Measurements from ENCODE around the gene FIGNL2. TPM values are rescaled to one million over a fixed set of nuclear protein-coding genes. Genes with fewer than 3 reads are reported as not detected.

Gene FIGNL2
- total RNA-seq, 3 donors from 2014 or later = 0.16 to 1.3 (median 0.29) TPM

GRCh38 chr12:51838762-51839161, 9.8 kb downstream of the FIGNL2 start:
- intact Hi-C loops (cut with DNase I; ENCODE audit: low total_unique reads) = no loop called here
- no peaks in the 10 kb centered on the region for H3K27me3 ChIP-seq
- no peaks in the 10 kb centered on the region for H3K4me1 ChIP-seq
- H3K4me3 ChIP-seq = no peak overlapping the region
- H3K36me3 ChIP-seq = no peaks in the 10 kb centered on the region
- H3K27ac ChIP-seq = no peak overlapping the region
- DNase-seq (ENCODE audit: low spot score in 2 of 2) = no peak
- H3K9me3 ChIP-seq = no peaks in the 10 kb centered on the region
- TF ChIP-seq POLR2AphosphoS5 (IDR thresholded peaks at IDR 0.05) (no peak), CTCF (IDR thresholded peaks at IDR 0.05) (no peak), POLR2A (IDR thresholded peaks at IDR 0.05) (no peak)

GRCh38 chr12:51838036-51838435, 10.5 kb downstream of the FIGNL2 start:
- Histone ChIP-seq H3K9me3 (no peaks in the 10 kb centered on the region), H3K27ac (no peak overlapping the region), H3K36me3 (no peaks in the 10 kb centered on the region), H3K4me1 (no peaks in the 10 kb centered on the region), H3K27me3 (no peaks in the 10 kb centered on the region), H3K4me3 (no peak overlapping the region)
- no peak for DNase-seq (ENCODE audit: low spot score in 2 of 2)
- intact Hi-C loops (cut with DNase I; ENCODE audit: low total_unique reads) = no loop called here
- TF ChIP-seq POLR2A (IDR thresholded peaks at IDR 0.05) = no peak
- TF ChIP-seq POLR2AphosphoS5 (IDR thresholded peaks at IDR 0.05) = no peak
- no peak for TF ChIP-seq CTCF (IDR thresholded peaks at IDR 0.05)

- Histone ChIP-seq H3K36me3 (no peaks in the 10 kb centered on the region), H3K27me3 (no peaks in the 10 kb centered on the region), H3K4me3 (no peak overlapping the region), H3K4me1 (no peaks in the 10 kb centered on the region), H3K27ac (no peak overlapping the region), H3K9me3 (no peaks in the 10 kb centered on the region)
- intact Hi-C loops (cut with DNase I; ENCODE audit: low total_unique reads) = no loop called here
- DNase-seq (ENCODE audit: low spot score in 2 of 2) = no peak
- TF ChIP-seq POLR2AphosphoS5 (IDR thresholded peaks at IDR 0.05) (no peak), CTCF (IDR thresholded peaks at IDR 0.05) (no peak), POLR2A (IDR thresholded peaks at IDR 0.05) (no peak)
These were observed 11.2 kb downstream of the FIGNL2 start for GRCh38 chr12:51837286-51837685.

GRCh38 chr12:51836827-51837173, 11.7 kb downstream of the FIGNL2 start:
- intact Hi-C loops (cut with DNase I; ENCODE audit: low total_unique reads) = no loop called here
- no peaks in the 10 kb centered on the region for H3K9me3 ChIP-seq
- H3K27me3 ChIP-seq = no peaks in the 10 kb centered on the region
- H3K4me1 ChIP-seq = no peaks in the 10 kb centered on the region
- no peak overlapping the region for H3K4me3 ChIP-seq
- no peak for TF ChIP-seq CTCF (IDR thresholded peaks at IDR 0.05)
- no peak for TF ChIP-seq POLR2AphosphoS5 (IDR thresholded peaks at IDR 0.05)
- no peak for TF ChIP-seq POLR2A (IDR thresholded peaks at IDR 0.05)
- no peak for DNase-seq (ENCODE audit: low spot score in 2 of 2)
- H3K36me3 ChIP-seq = no peaks in the 10 kb centered on the region
- H3K27ac ChIP-seq = no peak overlapping the region

- Histone ChIP-seq H3K4me1 (no peaks in the 10 kb centered on the region), H3K9me3 (no peaks in the 10 kb centered on the region), H3K36me3 (no peaks in the 10 kb centered on the region), H3K27me3 (no peaks in the 10 kb centered on the region), H3K27ac (no peak overlapping the region), H3K4me3 (no peak overlapping the region)
- TF ChIP-seq POLR2A (IDR thresholded peaks at IDR 0.05) = no peak
- no peak for TF ChIP-seq CTCF (IDR thresholded peaks at IDR 0.05)
- TF ChIP-seq POLR2AphosphoS5 (IDR thresholded peaks at IDR 0.05) = no peak
- intact Hi-C loops (cut with DNase I; ENCODE audit: low total_unique reads) = no loop called here
- DNase-seq (ENCODE audit: low spot score in 2 of 2) = no peak
These were observed 12.3 kb downstream of the FIGNL2 start for GRCh38 chr12:51836041-51836826.

Measured in breast epithelium (tissue), 4 donors.